Measurements from ENCODE around the gene AGBL1. TPM values are rescaled to one million over a fixed set of nuclear protein-coding genes. Genes with fewer than 3 reads are reported as not detected.

Gene AGBL1
- total and polyA plus RNA-seq, 2 experiments from 2014 or later, result not detected

DNA sequence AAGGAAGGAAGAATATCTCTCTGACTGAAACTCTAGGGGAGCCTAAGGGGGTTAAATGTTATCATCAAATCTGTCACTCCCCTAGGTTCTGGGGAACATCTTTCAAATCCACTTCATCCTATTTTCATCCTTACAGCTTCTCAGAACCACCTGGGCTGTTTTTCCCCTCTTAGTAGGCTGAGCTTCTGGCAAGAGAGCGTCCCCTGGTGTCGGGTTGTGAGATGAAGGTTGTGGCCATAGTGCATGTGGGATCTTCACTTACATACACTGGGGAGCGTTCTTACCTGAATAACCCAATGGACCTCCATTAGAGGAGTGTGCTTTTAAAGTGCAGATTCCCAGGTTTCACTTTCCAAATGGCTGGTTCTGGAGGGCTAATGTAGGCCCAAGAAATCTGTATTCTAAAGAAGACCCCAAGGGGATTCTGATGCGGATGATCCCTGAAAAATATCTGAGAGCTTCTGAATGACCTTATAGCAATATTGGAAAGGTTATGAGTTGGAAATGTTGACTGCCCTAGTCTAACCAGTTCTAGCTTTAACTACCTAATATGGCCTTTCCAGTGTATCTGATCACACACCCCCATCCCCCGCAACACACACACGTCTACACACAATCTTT, 663.7 kb downstream of the AGBL1 start:
- TF ChIP-seq EZH2 (IDR thresholded peaks at IDR 0.05; ENCODE audit: insufficient read depth, poor library complexity, severe bottlenecking) (no peak), EZH2phosphoT487 (IDR thresholded peaks at IDR 0.05; ENCODE audit: insufficient read depth, low read depth) (no peak)
- H2AFZ ChIP-seq, result no peak overlapping the region
- H3K4me2 ChIP-seq (ENCODE audit: unreplicated experiment), result no peak overlapping the region
- H4K20me1 ChIP-seq (ENCODE audit: insufficient read depth), result no peaks in the 10 kb centered on the region
- no peak overlapping the region for H3K4me3 ChIP-seq
- no peaks in the 10 kb centered on the region for H3F3A ChIP-seq (ENCODE audit: insufficient read depth)
- no peaks in the 10 kb centered on the region for H3K4me1 ChIP-seq (ENCODE audit: insufficient read depth)
- H3K27me3 ChIP-seq (replicated peaks; ENCODE audit: insufficient read depth), result no peaks in the 10 kb centered on the region
- no peak for DNase-seq
- no peaks in the 10 kb centered on the region for H3K9me2 ChIP-seq (ENCODE audit: insufficient read depth)
- no peak overlapping the region for H3K9ac ChIP-seq
- H3K36me3 ChIP-seq (ENCODE audit: low read depth), result no peaks in the 10 kb centered on the region
- H3K9me3 ChIP-seq (ENCODE audit: low read depth), result no peaks in the 10 kb centered on the region
- no peak overlapping the region for H3K27ac ChIP-seq
- WGBS, 2 experiments (ENCODE audit: low coverage in 1 of 2, low lambda C conversion rate in 2 of 2, missing lambda C conversion rate in 2 of 2), result 12 to 14% methylated on average over 6 of the region's 6 CpGs
- in situ Hi-C loops (cut with MboI), result no loop called here
- H3K79me2 ChIP-seq (ENCODE audit: insufficient read depth), result no peaks in the 10 kb centered on the region

DNA sequence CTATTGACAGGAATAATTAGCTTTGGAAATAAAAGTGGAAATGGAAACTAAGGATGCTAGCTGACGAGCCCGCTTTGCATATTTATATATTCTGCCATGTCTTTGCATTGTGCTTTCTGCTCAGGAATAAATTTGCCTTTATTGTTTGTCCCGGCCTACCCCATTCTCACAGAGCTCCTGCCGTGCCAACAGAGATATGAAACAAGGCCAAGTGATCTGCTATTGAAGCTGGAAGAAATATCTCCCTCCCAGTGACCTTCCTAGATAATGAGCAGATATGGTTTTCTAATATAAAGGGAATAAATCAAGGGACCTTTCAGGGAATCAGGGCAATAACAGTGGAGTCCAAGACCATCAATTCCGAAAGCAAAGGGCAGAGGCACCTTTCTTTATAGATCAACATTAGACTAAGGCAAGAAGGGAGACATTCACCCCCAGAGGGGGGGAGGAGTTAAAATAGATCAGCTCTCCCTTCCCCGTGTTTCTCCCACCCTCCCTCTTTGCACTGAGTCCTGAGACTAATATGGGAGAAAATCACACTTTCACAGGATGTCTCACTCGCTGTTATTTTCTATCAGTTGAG, 664.6 kb downstream of the AGBL1 start:
- in situ Hi-C loops (cut with MboI), result no loop called here
- no peak overlapping the region for H3K9ac ChIP-seq
- H3K27ac ChIP-seq, result no peak overlapping the region
- no peaks in the 10 kb centered on the region for H4K20me1 ChIP-seq (ENCODE audit: insufficient read depth)
- TF ChIP-seq EZH2 (IDR thresholded peaks at IDR 0.05; ENCODE audit: insufficient read depth, poor library complexity, severe bottlenecking) (no peak), EZH2phosphoT487 (IDR thresholded peaks at IDR 0.05; ENCODE audit: insufficient read depth, low read depth) (no peak)
- H3K4me3 ChIP-seq, result no peak overlapping the region
- WGBS, 2 experiments (ENCODE audit: low coverage in 1 of 2, low lambda C conversion rate in 2 of 2, missing lambda C conversion rate in 2 of 2), result 15% methylated on average over 7 of the region's 7 CpGs
- H3K79me2 ChIP-seq (ENCODE audit: insufficient read depth), result no peaks in the 10 kb centered on the region
- H3K27me3 ChIP-seq (replicated peaks; ENCODE audit: insufficient read depth), result no peaks in the 10 kb centered on the region
- no peaks in the 10 kb centered on the region for H3K9me2 ChIP-seq (ENCODE audit: insufficient read depth)
- no peaks in the 10 kb centered on the region for H3F3A ChIP-seq (ENCODE audit: insufficient read depth)
- no peaks in the 10 kb centered on the region for H3K36me3 ChIP-seq (ENCODE audit: low read depth)
- H3K4me2 ChIP-seq (ENCODE audit: unreplicated experiment), result no peak overlapping the region
- H3K4me1 ChIP-seq (ENCODE audit: insufficient read depth), result no peaks in the 10 kb centered on the region
- H2AFZ ChIP-seq, result no peak overlapping the region
- no peak for DNase-seq
- no peaks in the 10 kb centered on the region for H3K9me3 ChIP-seq (ENCODE audit: low read depth)

DNA sequence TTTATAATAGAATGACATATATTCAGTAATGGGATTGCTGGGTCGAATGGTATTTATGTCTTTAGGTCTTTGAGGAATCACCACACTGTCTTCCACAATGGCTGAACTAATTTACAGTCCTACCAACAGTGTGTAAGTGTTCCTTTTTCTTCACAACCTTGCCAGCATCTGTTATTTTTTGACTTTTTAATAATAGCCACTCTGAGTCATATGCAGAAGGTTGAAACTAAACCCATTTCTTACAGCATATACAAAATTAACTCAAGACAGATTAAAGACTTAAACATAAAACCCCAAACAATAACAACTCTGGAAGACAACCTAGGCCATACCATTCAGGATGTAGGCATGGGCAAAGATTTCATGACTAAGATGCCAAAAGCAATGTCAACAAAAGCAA, 671.4 kb downstream of the AGBL1 start:
- Histone ChIP-seq H3K79me2 (ENCODE audit: insufficient read depth) (no peaks in the 10 kb centered on the region), H3K4me2 (ENCODE audit: unreplicated experiment) (no peak overlapping the region), H3K9me3 (ENCODE audit: low read depth) (no peaks in the 10 kb centered on the region), H3K9me2 (ENCODE audit: insufficient read depth) (no peaks in the 10 kb centered on the region), H4K20me1 (ENCODE audit: insufficient read depth) (no peaks in the 10 kb centered on the region), H3K27me3 (replicated peaks; ENCODE audit: insufficient read depth) (no peaks in the 10 kb centered on the region), H2AFZ (no peak overlapping the region), H3K9ac (no peak overlapping the region), H3K36me3 (ENCODE audit: low read depth) (no peaks in the 10 kb centered on the region), H3K4me3 (no peak overlapping the region), H3F3A (ENCODE audit: insufficient read depth) (no peaks in the 10 kb centered on the region), H3K4me1 (ENCODE audit: insufficient read depth) (no peaks in the 10 kb centered on the region), H3K27ac (no peak overlapping the region)
- DNase-seq, result no peak
- TF ChIP-seq EZH2 (IDR thresholded peaks at IDR 0.05; ENCODE audit: insufficient read depth, poor library complexity, severe bottlenecking), result no peak
- in situ Hi-C loops (cut with MboI), result no loop called here
- 3 to 7% methylated on average over 1 of the region's 1 CpG for WGBS, 2 experiments (ENCODE audit: low coverage in 1 of 2, low lambda C conversion rate in 2 of 2, missing lambda C conversion rate in 2 of 2)

DNA sequence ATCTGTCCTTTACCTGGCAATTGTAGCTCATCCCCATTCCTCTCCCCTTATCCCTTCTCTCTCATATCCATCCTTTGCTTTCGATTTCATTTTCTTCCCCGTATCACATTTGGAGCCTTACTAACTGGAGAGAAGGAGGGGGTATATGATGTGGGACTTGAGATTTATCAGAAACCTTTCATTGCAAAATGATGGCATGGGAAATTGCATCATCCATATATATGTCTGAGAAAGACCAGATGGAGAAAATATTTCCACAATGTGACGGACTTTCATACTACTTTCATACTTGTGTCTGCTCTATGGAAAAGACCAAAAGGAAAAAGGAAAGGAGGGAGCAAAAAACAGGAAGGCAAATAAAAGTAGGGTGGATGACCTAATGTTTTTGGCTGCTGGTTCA, 675.2 kb downstream of the AGBL1 start:
- H3K9me3 ChIP-seq (ENCODE audit: low read depth), result no peaks in the 10 kb centered on the region
- no peak overlapping the region for H3K4me2 ChIP-seq (ENCODE audit: unreplicated experiment)
- H2AFZ ChIP-seq, result no peak overlapping the region
- no peaks in the 10 kb centered on the region for H3K79me2 ChIP-seq (ENCODE audit: insufficient read depth)
- H3K27ac ChIP-seq, result no peak overlapping the region
- no peaks in the 10 kb centered on the region for H3K36me3 ChIP-seq (ENCODE audit: low read depth)
- TF ChIP-seq EZH2phosphoT487 (IDR thresholded peaks at IDR 0.05; ENCODE audit: insufficient read depth, low read depth), result no peak
- no peak for TF ChIP-seq EZH2 (IDR thresholded peaks at IDR 0.05; ENCODE audit: insufficient read depth, poor library complexity, severe bottlenecking)
- H3K9ac ChIP-seq, result no peak overlapping the region
- DNase-seq, result no peak
- no peaks in the 10 kb centered on the region for H3K27me3 ChIP-seq (replicated peaks; ENCODE audit: insufficient read depth)
- H3K4me1 ChIP-seq (ENCODE audit: insufficient read depth), result no peaks in the 10 kb centered on the region
- no peaks in the 10 kb centered on the region for H3K9me2 ChIP-seq (ENCODE audit: insufficient read depth)
- H3K4me3 ChIP-seq, result no peak overlapping the region
- H4K20me1 ChIP-seq (ENCODE audit: insufficient read depth), result no peaks in the 10 kb centered on the region
- WGBS, 2 experiments (ENCODE audit: low coverage in 1 of 2, low lambda C conversion rate in 2 of 2, missing lambda C conversion rate in 2 of 2), result 0 to 4% methylated on average over 3 of the region's 3 CpGs
- H3F3A ChIP-seq (ENCODE audit: insufficient read depth), result no peaks in the 10 kb centered on the region
- in situ Hi-C loops (cut with MboI), result no loop called here

Measured in GM23248 (cell line).